ENCODE measurements around the gene NHLRC4.

NHLRC4 gene

DNA sequence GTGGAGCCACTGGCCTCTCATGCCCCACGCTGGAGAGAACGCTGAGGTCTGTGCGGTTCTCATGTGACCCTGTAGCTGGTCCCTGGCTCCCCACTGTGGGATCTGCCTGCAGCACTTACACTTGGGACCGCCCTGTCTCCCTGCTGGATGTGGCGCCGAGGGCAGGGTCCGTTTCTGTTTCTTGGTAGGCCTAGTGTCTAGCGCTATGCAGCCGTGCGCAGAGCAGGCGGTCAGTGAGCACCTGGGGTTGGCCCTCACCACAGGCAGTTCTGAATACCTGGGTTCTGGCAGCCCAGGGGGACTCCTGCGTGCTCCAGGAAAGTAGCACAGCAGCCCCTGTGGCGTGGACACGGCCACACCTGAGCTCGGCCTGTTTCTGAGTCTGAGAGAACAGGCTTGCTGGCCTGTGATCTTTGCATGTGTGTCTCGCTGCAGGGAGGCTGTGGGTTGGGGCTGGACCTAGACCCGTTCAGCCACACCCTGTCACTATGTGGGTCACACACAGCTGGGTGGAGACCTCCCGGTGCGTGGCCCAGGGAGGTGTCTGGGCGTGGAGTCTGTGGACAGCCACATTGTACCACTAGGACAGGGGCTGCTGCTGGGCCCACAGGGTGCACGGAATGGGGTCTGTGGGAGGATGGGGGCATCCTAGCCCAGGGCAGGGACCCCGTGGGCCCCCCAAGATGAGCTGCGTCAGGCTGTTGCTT, 36.5 kb upstream of the NHLRC4 start:
- no peak for DNase-seq (ENCODE audit: low spot score)

DNA sequence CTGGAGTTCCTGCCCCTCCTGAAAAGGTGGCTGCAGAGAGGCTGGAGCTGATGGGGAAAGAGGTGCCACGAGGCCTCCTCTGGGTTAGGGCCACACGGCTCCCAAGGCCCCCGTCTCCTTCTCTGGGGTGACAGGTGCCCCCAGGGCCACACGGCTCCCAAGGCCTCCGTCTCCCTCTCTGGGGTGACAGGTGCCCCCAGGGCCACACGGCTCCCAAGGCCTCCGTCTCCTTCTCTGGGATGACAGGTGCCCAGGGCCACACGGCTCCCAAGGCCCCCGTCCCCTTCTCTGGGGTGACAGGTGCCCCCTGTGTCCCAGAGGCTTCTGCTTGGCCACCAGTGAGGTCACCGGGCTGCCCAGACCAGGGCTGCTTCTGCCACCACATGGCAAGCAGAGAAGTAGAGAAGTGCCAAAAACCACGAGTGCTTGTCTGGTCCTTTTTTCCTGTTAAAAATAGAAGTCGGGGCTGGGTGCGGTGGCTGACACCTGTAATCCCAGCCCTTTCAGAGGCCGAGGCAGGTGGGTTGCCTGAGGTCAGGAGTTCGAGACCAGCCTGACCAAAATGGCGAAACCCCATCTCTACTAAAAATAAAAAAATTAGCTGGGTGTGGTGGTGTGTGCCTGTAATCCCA, 35.2 kb upstream of the NHLRC4 start:
- DNase-seq (ENCODE audit: low spot score) = no peak

DNA sequence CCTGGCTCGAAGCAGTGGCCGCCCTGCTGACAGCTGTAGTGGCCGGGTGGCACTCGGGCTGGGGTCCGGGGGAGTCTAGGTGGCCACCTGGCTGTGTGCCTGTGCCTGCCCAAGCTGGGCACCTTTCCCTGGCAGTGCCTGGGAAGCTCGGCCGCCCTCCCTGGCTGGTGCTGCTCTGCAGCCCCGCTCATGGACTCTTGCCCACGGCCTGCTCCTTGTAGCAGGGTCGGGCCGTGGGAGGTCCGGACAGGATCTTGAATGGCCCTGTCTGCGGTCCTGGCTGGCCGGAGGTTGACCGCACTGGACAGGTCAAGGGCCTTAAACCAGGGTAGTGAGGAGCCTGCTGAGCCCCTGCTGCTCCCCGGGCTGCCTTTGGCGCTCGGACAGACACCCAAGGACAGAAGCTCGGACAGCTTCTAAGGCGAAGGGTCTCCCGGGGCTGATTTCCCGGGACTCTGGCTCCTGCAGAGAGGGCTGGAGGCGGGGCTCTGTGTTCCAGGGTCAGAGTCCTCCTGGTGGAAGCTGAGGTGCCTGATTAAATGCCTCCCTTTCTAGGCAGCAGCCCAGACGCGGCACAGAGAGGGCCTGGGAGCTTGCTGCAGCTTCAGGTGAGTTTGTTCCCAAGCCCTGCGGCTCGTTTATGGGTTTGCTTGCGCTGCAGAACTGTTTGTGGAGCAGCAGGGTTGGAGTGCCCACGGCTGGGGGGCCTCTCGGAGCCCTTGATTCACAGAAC, 33.2 kb upstream of the NHLRC4 start:
- no peak for DNase-seq (ENCODE audit: low spot score)

DNA sequence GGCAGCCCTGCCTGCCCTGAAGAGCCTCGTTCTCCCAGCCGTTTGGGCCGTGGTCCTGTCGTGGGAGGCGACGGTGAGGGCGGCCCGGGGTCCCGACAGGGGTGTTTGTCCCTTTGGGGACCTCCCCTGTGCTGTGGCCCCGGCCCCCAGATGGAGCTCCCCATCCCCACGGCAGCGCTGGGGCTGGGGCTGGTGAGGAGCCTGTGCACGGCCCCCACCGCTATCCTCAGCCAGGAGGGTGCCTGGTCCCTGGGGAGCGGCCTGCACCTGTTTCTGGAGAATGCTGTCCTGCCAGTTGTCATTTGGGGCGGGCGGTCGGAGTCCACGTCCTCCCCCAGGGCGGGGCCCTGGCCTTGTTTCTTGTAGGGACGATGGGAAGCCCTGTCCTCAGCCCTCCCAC, 32.7 kb upstream of the NHLRC4 start:
- DNase-seq (ENCODE audit: low spot score) = no peak

- no peak for DNase-seq (ENCODE audit: low spot score)
Measured at GRCh38 chr16:534856-535445, 31.9 kb upstream of the NHLRC4 start.

- no peak for DNase-seq (ENCODE audit: low spot score)
Measured at GRCh38 chr16:535446-536405, 31.1 kb upstream of the NHLRC4 start.

DNA sequence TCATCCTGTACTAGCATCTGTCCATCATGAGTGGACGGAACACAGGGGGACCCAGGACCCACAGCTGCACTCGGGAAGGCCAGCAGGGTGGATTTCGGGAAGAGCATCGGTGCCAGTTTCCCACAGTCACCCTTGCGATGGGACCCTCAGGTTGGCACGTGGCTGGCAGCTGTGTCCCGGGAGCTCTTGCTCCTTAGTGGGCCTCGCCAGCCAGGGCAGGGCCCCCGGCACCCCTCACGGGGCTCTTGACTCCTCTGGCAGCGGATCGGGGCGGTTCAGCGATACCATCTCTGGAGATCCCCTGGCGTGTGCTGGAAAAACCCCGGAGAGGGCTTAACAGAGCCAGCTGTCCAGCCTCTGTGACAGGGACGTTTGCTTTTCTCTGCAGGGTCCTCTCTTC, 30.1 kb upstream of the NHLRC4 start:
- no peak for DNase-seq (ENCODE audit: low spot score)

DNA sequence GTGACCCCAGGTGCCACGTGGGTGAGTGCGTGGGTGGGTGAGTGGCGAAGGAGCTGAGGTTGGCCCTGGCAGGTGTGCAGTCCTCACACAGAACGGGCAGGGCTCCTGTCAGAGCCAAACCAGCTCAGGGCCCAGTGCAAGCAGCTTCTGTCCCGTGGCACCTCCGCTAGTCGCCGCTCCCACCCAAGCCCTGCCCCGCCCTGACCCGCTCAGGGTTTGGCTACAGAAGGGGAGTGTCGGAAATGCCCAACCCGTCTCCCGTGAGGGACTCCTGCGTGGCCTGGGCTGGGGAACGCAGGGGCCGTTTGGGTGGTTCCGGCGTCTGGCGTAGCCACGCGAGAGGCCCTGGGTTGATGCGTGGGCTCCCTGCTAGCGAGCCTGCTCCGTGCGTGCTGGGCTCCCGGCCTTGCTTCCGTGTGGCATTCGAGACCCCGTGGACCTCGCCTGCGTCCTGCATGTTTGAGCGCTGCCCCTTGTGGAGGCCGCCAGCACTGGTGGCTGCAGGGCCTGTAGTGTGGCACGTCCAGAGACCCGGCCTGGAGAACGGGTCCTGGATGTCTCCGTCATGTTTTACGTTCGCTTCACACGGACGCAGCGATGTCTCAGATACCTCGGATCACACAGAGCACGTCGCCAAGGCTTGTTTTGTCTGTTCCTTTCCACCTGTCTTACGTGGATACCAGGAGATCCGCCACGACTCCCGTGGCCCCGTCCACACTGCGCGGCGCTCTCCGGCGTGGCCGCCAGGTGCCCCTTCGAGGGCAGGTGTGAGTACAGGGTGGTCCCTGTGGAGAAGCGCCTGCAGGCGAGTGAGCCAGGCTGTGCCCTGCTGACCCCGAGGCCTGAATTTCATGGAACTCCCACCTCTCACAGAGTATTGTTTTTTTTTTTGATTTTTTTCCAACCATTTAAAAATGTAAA, 29.1 kb upstream of the NHLRC4 start:
- no peak for DNase-seq (ENCODE audit: low spot score)

GRCh38 chr16:539901-540530, 26.8 kb upstream of the NHLRC4 start:
- DNase-seq (ENCODE audit: low spot score) = no peak

GRCh38 chr16:540645-541340, 26.0 kb upstream of the NHLRC4 start:
- DNase-seq (ENCODE audit: low spot score) = no peak

DNA sequence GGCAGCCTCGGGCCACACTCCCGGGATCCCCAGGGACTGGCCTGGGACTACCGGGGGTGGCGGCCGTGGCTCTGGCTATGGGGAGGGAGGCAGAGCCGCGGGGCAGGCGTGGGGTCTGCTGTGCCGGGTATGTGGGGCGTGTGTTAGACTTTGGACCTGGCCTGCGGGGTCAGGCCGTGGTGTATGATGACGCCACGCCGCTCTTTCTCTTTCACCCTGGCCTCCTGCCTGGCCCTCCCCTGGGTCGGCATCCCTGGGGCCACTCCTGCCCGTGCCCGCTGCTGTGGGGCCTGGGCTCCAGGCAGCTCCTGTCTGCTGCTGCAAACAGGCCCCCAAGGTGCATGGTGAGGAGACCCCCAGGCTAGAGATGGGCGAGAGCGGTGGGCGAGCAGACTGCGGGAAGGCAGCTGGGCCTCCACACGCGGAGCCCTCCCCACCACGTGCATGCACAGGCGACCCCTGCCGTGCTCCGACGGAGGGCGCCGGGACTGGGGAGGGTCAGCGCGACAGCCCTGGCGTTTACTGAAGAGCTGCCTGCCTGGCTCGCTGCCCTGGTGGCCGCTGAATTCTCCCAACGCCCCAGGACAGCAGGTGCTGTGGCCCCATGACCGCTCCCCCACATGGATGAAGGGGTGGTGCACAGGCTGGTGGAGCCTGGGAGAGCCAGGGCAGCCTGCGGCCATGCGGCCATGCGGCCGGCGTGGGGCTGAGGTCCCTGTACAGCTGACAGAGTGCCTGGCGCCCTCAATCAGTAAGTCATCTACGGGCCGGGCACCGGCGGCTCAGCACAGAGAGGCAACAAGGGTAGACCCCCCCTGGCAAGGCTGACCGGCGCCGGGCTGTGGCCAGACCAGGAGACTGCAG, 23.3 kb upstream of the NHLRC4 start:
- no peak for DNase-seq (ENCODE audit: low spot score)

- DNase-seq (ENCODE audit: low spot score) = no peak
Measured at GRCh38 chr16:544517-544916, 22.3 kb upstream of the NHLRC4 start.

- DNase-seq (ENCODE audit: low spot score) = no peak
Measured at GRCh38 chr16:546909-547770, 19.7 kb upstream of the NHLRC4 start.

GRCh38 chr16:548586-548985, 18.2 kb upstream of the NHLRC4 start:
- DNase-seq (ENCODE audit: low spot score) = no peak

- DNase-seq (ENCODE audit: low spot score) = no peak
Measured at GRCh38 chr16:549544-550263, 17.1 kb upstream of the NHLRC4 start.

DNA sequence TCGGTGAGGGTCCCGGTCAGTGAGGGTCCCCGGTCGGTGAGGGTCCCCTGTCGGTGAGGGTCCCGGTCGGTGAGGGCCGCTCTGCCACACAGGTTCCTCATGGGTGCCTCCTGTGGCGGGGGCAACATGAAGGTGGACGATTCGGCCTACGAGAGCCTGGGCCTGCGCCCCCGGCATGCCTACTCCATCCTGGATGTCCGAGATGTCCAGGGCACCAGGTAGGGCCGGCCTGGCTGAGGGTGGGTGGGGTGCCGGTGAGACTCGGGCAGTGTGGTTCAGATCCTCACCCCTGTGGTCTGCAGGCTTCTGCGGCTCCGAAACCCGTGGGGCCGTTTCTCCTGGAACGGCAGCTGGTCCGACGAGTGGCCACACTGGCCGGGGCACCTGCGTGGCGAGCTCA, 15.6 kb upstream of the NHLRC4 start:
- DNase-seq (ENCODE audit: low spot score) = no peak

DNA sequence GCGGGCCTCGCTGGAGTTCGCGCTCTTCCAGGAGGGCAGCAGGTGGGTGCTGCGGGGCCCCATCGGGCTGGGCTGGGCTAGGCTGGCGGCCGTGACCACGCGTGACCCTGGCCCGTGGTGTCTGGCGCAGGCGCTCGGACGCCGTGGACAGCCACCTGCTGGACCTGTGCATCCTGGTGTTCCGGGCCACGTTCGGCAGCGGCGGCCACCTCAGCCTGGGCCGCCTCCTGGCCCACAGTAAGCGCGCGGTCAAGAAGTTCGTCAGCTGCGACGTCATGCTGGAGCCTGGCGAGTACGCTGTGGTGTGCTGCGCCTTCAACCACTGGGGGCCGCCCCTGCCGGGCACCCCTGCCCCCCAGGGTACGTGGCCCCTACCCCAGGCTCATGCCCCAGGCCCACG, 14.6 kb upstream of the NHLRC4 start:
- DNase-seq (ENCODE audit: low spot score) = no peak

All from left forelimb (tissue), 1 donor.